Measurements from ENCODE around the gene AATK.

- TF ChIP-seq CTCF (conservative IDR thresholded peaks at IDR 0.05; ENCODE audit: low read depth, low read length) (no peak), EZH2phosphoT487 (IDR thresholded peaks at IDR 0.05; ENCODE audit: borderline replicate concordance, low read length) (no peak)
Observed at GRCh38 chr17:81204578-81204977, 38.6 kb upstream of the AATK start.
